ENCODE data around the gene MYOG.

Gene MYOG

DNA sequence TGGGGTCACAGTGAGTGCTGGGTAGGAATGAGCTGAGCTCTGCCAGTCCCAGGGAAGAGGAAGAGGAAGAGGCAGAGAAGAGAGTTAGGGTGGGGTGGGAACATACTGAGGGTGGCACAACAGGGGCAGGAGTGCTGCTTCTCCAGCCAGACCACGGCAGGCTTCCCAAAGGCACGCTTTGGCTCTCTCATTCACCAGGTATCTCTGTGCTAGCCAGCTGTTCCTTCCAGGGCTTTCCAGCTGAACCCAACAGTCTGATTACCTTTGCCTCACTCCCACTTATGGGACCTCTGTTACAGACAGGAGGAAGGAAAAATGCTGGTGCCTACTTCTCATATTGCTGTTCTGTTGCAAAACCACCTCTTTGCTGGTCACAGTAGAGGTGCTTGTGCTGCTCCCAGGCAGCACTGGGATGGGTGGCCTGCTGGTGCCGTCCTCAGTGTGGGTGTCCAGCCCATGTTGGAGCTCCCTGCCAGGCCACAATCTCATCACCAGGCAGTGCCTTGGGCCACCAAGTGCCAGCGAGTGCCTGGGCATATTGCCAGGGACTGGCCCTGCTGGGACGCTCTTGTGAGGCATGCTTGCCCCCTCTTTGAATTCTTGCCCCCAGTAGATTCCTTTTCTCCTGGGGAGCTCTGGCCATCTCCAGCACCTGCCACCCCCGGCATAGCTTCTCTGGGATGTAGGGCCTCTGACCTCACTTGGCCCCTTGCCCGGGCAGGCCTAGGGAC lies 43.9 kb upstream of the MYOG start:
- Histone ChIP-seq H3K4me1 (ENCODE audit: low read depth, poor library complexity, severe bottlenecking) (no peaks in the 10 kb centered on the region), H2AFZ (ENCODE audit: low read depth) (no peak overlapping the region), H4K20me1 (ENCODE audit: insufficient read depth) (no peaks in the 10 kb centered on the region), H3K27ac (no peak overlapping the region), H3K79me2 (ENCODE audit: insufficient read depth, low read depth) (no peaks in the 10 kb centered on the region), H3K9ac (no peak overlapping the region), H3K36me3 (ENCODE audit: insufficient read depth) (no peaks in the 10 kb centered on the region), H3K4me3 (IDR thresholded peaks at IDR 0.05; ENCODE audit: insufficient read depth, low read depth, low read length) (no peak overlapping the region), H3K27me3 (ENCODE audit: insufficient read depth, low read depth) (peaks cover 42% of the 10 kb centered on the region), H3K4me2 (no peak overlapping the region)
- TF ChIP-seq, protein P1, sequence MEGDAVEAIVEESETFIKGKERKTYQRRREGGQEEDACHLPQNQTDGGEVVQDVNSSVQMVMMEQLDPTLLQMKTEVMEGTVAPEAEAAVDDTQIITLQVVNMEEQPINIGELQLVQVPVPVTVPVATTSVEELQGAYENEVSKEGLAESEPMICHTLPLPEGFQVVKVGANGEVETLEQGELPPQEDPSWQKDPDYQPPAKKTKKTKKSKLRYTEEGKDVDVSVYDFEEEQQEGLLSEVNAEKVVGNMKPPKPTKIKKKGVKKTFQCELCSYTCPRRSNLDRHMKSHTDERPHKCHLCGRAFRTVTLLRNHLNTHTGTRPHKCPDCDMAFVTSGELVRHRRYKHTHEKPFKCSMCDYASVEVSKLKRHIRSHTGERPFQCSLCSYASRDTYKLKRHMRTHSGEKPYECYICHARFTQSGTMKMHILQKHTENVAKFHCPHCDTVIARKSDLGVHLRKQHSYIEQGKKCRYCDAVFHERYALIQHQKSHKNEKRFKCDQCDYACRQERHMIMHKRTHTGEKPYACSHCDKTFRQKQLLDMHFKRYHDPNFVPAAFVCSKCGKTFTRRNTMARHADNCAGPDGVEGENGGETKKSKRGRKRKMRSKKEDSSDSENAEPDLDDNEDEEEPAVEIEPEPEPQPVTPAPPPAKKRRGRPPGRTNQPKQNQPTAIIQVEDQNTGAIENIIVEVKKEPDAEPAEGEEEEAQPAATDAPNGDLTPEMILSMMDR (conservative IDR thresholded peaks at IDR 0.05; ENCODE audit: low read depth, low read length) = no peak

DNA sequence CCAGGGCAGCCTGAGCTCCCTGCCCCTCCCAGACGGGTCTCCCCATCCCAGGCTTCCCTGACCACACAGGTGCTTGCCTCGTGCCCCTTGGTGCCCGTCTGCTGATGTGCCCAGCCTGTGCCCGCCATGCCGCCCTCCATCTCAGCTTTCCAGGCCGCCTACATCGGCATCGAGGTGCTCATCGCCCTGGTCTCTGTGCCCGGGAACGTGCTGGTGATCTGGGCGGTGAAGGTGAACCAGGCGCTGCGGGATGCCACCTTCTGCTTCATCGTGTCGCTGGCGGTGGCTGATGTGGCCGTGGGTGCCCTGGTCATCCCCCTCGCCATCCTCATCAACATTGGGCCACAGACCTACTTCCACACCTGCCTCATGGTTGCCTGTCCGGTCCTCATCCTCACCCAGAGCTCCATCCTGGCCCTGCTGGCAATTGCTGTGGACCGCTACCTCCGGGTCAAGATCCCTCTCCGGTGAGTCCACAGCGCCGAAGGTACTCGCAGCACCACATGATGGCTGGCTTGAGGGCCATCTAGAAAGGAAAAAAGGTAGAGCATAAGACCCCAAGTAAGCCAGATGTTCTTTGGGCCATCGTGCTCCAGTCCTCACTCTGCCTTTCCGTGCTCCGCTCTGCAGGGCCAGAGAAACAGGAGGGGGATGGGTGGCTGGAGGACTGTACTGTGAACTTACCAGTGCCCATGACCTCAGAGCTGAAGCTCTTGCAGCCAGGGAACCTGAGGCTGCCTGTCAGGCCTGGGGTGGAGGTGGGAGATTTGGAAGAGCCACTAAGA lies 43.1 kb upstream of the MYOG start:
- Histone ChIP-seq H4K20me1 (ENCODE audit: insufficient read depth) (no peaks in the 10 kb centered on the region), H3K4me2 (no peak overlapping the region), H3K27ac (no peak overlapping the region), H3K9ac (no peak overlapping the region), H3K36me3 (ENCODE audit: insufficient read depth) (no peaks in the 10 kb centered on the region), H3K79me2 (ENCODE audit: insufficient read depth, low read depth) (no peaks in the 10 kb centered on the region), H2AFZ (ENCODE audit: low read depth) (no peak overlapping the region; the same call in 1 of the 2 replicates), H3K27me3 (ENCODE audit: insufficient read depth, low read depth) (peaks cover 49% of the 10 kb centered on the region), H3K4me3 (IDR thresholded peaks at IDR 0.05; ENCODE audit: insufficient read depth, low read depth, low read length) (no peak overlapping the region), H3K4me1 (ENCODE audit: low read depth, poor library complexity, severe bottlenecking) (no peaks in the 10 kb centered on the region)
- TF ChIP-seq, protein P1 (conservative IDR thresholded peaks at IDR 0.05; ENCODE audit: low read depth, low read length) = no peak

DNA sequence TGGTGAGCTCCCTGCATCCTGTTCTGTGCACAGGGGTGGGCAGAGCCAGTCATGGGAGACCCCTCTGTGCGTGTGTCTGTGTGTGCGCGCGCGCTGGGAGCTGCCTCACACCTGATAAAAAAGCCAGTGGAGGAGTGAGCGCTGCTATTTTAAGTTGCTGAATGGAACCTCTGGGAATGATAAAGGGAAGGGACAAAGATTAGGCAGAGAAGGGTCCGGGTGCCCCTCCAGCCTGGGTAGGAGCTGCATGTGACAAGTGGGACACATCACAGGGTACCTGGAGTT lies 42.6 kb upstream of the MYOG start:
- Histone ChIP-seq H3K4me1 (ENCODE audit: low read depth, poor library complexity, severe bottlenecking) (no peaks in the 10 kb centered on the region), H3K4me3 (IDR thresholded peaks at IDR 0.05; ENCODE audit: insufficient read depth, low read depth, low read length) (peak overlapping the region; percentile 53), H3K36me3 (ENCODE audit: insufficient read depth) (no peaks in the 10 kb centered on the region), H3K27me3 (ENCODE audit: insufficient read depth, low read depth) (peaks cover 54% of the 10 kb centered on the region), H3K4me2 (peak overlapping the region; percentile 24; the same call in 1 of the 2 replicates), H3K79me2 (ENCODE audit: insufficient read depth, low read depth) (no peaks in the 10 kb centered on the region), H2AFZ (ENCODE audit: low read depth) (peak overlapping the region; percentile 53; the same call in 1 of the 2 replicates), H3K27ac (no peak overlapping the region), H4K20me1 (ENCODE audit: insufficient read depth) (no peaks in the 10 kb centered on the region), H3K9ac (no peak overlapping the region)
- TF ChIP-seq, protein P1 (conservative IDR thresholded peaks at IDR 0.05; ENCODE audit: low read depth, low read length) = no peak

DNA sequence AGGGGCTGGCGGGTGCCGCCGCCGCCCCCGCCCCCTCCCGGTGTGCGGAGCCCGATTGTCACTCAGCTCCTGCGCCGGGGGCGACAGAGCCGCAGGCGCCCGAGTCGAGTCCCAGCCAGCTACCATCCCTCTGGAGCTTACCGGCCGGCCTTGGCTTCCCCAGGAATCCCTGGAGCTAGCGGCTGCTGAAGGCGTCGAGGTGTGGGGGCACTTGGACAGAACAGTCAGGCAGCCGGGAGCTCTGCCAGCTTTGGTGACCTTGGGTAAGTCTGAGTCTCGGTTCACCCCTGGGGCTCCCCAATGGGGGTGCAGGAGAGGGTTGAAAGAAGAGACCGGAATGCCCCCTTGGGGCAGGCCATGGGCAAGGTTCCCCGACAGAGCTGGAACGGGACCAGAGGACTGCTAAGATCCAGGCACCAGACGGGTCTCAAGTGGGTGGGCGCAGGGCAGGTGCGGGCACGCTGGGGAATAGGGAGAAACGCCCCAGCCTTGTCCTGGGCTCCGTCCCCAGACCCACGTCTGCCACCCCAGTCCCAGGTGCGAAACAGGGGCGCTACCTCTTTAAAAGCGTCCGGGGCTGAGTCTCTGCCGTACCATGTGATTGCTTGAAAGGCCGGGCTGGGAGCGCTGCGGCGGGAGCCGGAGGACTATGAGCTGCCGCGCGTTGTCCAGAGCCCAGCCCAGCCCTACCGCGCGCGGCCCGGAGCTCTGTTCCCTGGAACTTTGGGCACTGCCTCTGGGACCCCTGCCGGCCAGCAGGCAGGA lies 42.0 kb upstream of the MYOG start, which contains the start of gene ADORA1:
Gene ADORA1 (plus strand): TSS at position 61 of the 765 bp plus-strand sequence. CDS start 1,116 bp downstream, outside the sequence.
- Histone ChIP-seq H4K20me1 (ENCODE audit: insufficient read depth) (no peaks in the 10 kb centered on the region), H2AFZ (ENCODE audit: low read depth) (peak within 1 kb of the TSS; percentile 53; the same call in 1 of the 2 replicates), H3K27me3 (ENCODE audit: insufficient read depth, low read depth) (peaks cover 54% of the 10 kb centered on the region), H3K27ac (no peak within 1 kb of the TSS), H3K79me2 (ENCODE audit: insufficient read depth, low read depth) (no peaks in the 10 kb centered on the region), H3K9ac (no peak within 1 kb of the TSS), H3K36me3 (ENCODE audit: insufficient read depth) (no peaks in the 10 kb centered on the region), H3K4me3 (IDR thresholded peaks at IDR 0.05; ENCODE audit: insufficient read depth, low read depth, low read length) (peak within 1 kb of the TSS; percentile 53), H3K4me1 (ENCODE audit: low read depth, poor library complexity, severe bottlenecking) (no peaks in the 10 kb centered on the region), H3K4me2 (peak within 1 kb of the TSS; percentile 24; the same call in 1 of the 2 replicates)
- TF ChIP-seq, protein P1 (conservative IDR thresholded peaks at IDR 0.05; ENCODE audit: low read depth, low read length) = no peak
